HG02763 (cell line): ENCODE data around the gene EFCAB6.
"Not testable (repeated sequence)": the region's sequence is repeated elsewhere in the genome, so short reads cannot be mapped to it uniquely, and the experiment has no call there.

Experiments used
- ATAC-seq: cut with Tn5 transposase; IDR thresholded peaks from one replicate; pipeline ENCODE4 v1.9.1; 2021; ENCODE audit warnings: mild to moderate bottlenecking, moderate library complexity; ENCODE audit not compliant: unreplicated experiment

Gene EFCAB6

DNA sequence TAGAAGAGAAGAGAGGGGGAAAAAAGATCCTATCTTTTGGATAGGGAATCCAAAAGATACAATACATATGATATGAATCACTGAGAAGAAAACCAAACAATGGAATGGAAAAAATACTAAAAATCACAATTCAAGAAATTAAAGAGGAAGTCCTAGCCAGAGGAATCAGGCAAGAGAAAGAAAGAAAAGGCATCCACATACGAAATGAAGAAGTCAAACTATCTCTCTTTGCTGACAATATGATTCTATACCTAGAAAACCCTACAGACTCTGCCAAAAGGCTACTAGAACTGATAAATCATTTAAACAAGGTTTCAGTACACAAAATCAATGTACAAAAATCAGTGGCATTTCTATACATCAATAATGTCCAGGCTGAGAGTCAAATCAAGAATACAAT lies 91.4 kb downstream of the EFCAB6 start:
- no peak for ATAC-seq

DNA sequence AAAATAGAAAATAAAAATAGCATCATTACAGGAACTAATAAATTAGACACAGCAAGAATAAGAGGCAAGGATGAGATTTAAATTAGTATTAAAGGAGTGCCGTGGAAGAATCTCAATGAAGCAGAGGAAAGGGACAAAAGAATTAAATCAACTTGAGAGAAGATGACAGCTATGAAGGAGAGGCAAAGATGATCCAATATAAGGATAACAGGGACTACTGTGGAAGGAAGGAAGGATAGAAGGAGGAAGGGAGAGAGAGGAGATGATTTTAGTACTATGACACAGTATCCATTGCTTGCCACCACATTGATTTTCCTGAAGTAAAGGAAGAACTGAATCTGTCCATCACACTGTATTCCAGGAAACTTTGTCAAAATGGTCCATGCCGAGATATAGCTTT lies 98.0 kb downstream of the EFCAB6 start:
- ATAC-seq, result no peak

DNA sequence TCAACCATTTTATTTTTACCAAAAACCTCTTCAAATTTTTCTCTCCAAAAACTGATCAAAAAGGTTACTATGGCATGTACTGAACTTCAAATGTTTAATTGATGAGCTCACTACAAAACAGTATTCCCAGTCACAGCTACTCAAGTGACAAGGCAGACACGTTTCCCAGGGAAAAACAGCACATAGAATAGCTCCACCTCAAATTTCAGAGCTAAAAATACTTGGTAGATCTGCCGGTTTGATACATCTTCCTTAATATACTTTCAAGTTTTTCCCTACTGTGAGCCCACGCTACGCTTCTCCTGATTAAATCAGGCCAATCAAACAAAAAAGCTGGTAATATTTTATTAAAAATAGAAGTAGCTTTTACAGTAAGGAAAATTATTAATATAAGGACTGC lies 100.4 kb downstream of the EFCAB6 start:
- no peak for ATAC-seq

DNA sequence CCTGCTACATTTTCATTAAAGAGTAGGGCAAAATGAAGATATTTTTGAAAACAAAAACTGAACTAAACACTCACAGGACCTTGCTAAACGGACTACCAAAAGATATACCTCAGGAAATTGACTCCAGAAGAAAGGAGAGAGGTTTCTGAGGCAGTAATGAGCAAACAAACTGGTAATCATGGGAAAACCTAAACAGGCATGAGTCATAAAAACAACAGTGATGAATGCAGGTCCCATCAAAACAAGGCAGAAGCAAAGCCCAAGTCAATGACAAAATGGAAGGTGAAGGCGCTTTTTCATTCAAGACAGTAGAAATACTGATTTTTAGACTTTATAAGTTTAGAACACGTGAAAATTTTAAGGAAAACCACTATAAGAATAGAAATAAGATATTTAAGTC lies 104.5 kb downstream of the EFCAB6 start:
- ATAC-seq, result no peak

DNA sequence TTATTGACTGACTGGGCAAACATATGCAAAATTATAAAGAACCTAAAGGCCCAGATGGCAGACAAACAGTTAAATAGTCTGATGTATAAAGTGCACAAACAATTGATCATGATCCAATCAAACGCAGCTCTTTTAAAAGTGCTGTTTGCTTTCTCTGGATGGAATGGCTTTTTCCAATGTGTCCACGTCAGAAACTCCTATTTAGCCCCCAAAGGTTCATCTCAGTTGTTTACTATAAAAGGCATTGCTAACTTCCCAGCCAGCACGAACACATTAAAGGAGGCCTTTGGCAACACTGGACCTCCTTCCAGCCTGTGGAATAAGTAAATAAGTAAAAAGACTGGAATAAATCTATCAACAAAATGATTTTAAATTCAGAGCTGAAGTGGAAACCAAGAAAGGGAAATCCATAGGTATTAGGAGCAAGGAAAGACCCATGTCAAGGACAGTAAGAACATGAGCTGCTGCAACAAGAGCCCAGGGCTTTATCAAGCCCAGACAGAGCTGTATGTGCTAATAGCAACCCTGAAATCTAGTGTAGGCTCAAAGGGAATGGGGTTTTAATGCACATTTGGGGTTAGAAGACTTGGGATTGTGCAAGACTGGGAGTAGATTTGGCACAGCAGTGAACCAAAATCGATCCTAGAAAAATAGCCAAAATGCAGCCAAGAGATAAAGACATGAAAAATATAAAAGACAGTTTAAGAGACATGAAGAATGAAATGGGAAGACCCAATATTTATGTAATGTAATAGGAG lies 105.4 kb downstream of the EFCAB6 start:
- ATAC-seq, result no peak

DNA sequence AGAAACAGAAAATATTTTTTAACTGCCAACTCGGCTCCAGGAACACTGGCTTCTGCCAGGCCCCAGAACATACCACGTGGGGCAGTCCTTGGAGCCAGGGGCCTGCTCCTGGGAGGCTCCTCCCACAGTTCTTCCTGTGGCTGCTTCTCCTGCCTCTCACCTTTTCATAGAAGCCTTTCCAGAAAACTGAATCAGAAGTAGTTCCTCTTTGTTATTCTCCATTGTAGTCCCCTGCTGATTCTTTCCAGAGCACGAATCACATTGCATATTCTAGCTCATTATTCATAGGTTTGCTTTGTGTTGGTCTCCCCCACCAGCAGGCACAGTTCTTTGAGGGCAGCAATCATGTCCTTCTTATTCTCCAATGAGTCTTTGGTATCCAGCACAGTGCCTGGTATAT lies 106.0 kb downstream of the EFCAB6 start:
- ATAC-seq, result no peak

DNA sequence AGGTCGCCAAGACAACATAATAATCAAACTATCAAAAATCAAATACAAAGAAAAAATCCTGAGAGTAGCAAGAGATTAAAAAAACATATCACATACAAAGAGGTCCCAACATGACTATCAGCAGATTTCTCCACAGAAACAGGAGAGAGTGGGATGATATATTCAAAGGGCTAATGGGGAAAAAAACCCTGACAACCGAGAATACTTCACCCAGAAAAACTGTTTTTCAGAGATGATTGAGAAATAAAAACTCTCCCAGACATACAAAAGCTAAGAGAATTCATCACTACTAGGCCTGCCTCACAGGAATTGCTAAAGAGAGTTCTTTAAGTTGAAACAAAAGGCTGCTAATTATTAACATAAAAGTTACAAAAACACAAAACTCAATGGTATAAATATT lies 108.1 kb downstream of the EFCAB6 start:
- no peak for ATAC-seq

DNA sequence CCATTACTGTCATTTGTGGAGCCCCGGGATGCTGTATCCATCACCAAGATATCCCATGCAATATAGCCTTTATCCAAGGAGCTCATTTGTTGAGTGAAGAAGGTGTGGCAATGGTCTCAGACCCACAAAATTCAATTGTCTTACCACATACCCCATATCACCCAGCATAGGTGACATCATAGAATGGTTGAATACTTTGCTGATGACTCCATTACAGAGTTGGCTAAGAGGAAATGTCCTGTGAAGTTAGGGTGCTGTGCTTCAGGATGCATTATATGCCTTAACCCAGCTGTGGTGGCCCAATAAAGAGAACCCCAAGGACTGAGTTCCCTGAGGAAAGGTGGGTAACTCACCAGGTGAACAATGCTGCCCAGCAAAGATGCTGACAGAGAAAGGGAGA lies 113.7 kb downstream of the EFCAB6 start:
- no peak for ATAC-seq

DNA sequence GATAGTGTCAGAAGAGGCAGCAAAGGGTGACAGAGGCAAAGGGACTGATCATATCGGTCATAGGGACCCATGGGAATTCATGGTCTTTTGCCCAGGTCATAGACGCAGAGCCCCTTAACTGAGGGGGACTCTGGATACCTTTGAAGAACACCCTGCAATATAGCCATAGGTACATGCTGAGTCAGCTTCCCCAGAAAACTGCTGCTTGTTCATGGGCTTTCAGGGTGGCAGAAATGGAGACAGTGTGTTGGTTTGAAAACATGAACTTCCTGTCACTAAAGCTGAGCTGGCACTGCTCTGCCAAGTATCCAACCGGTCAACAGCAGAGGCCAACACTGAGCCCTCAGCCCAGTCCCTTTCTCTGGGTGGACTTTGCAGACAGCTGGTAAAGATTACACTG lies 114.2 kb downstream of the EFCAB6 start:
- ATAC-seq, result no peak

DNA sequence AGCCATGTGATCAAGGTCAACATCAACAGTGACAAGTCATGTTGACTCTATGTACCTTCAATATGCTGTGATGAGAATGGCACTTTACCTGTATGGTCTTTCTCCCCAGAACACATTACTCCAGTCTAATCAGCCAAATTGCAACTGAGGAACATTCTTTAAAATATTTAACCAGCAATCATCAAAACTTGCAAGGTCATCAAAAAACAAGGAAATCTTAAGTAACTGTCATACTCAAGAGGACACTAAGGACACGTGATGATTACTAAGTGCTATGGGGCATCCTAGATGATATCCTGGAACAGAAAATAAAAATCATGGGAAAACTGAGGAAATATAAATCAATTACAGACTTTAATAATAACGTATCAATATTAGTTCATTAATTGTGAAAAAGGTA lies 118.9 kb downstream of the EFCAB6 start:
- ATAC-seq, result no peak

DNA sequence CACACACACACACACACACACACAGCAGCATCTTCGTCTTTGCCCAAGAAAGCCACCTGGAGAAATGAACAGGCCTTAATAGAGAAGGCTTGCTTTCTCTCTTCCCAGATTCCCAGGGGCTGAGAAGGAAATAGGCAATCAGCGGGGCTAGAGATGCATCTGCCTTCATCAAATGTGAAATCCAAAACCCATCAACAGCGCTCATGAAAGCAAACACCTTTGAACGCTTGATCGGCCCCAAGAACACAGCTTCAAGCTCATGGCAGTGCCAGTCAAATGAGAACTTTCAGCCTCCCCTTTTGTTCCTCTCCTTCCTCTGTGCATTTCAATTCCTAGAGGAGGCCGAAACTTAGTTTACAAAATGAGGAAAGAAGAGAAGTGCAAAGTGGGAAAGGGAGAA lies 122.7 kb downstream of the EFCAB6 start:
- no peak for ATAC-seq

DNA sequence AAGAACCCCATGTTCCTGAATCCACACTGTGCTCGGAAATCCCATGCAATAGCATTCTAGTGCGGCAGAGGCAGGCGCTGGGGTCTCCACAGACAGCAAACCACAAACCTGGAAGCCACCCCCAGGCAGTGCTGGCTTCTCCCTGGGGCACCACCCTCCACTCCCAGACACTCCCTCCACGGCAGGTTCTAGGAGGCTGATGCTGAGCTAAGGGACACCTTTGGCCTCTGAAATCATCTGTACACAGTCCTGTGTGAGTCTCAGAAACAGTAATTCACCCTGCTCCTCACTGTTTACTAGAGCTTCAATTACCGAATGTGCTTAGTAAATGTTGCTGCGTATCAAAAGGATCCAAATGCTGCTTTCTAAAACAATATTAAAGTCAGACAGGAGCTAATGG lies 129.3 kb downstream of the EFCAB6 start:
- no peak for ATAC-seq

DNA sequence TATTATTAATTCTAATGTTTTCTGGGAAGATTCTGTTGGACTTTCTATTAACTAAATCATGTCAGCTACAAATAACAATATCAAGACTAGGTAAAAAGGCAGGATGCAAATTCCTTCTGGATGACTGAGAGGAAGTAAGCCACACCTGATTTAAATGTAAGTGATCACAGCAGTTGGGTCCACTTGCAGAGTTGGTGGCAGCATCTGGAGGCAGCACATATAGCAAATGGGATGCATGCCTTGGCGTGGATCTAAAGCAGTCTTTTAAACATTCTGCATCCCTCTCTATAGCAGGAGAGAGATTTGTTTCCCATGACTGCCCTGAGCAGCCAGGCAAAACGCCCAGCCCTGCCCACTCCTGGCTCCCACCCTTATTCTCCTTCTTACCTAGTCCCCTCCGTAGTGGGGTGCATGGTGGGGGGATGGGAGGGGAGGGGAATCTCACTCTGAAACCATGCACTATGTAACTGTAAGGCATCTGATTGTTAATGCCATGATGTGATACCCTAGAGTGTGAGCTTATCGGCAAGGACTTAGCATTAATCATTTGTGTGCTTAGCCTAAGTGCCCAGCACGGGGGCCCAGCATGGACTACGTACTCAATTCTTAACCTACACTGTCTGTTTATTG lies 130.3 kb downstream of the EFCAB6 start:
- no peak for ATAC-seq

DNA sequence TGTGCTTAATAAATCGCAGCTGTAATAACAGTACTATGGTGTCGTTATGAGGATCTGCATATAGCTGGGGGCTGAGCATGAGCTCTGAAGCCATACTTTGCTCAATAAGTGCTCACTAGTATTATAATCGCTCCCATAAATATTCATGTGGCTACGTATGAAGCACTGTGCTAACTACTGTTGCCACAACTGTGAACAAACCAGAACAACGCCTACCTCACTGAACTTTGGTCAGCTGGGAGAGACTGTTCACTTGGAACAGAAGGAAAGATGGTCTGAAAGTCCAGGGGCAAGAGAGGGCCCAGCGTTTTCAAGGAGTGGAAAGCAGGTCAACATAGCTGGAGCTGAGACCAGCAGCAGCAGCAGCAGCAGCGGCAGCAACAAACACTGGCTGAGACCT lies 141.6 kb downstream of the EFCAB6 start:
- no peak for ATAC-seq

DNA sequence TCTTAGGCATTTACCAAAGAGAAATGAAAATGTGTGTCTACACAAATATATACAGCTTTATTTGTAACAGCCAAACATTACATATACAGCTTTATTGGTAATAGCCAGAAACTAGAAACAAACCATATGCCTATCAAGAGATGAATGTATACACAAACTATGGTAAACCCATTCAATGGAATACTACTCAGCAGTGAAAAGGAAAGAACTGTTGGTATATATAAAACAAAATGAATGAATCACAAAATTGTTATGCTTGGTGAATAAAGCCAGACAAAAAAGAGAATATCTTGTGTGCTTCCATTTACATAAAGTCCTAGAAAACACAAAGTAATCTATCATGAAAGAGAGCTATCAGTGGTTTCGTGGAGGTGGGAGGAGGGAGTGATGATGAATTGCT lies 142.9 kb downstream of the EFCAB6 start:
- ATAC-seq, result no peak

DNA sequence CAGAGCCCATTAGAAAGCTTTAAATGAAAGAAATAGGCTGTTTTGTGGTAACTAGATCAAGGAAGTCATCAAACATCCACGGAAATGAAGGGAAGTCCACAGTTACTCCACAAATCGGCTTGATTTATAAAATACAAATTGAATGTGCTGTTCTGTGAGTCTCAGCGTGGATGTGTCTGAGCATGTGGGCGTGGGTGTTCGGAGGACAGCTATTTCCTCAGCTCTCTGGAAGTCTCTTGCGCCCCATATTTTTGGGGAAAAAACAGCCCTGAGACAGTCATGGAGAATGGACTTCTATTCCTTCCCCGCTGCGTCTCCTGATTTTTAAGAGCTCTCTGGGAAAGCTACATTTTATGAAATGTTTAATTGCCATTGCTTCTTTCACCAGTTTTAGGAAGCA lies 144.4 kb downstream of the EFCAB6 start:
- ATAC-seq, result no peak

DNA sequence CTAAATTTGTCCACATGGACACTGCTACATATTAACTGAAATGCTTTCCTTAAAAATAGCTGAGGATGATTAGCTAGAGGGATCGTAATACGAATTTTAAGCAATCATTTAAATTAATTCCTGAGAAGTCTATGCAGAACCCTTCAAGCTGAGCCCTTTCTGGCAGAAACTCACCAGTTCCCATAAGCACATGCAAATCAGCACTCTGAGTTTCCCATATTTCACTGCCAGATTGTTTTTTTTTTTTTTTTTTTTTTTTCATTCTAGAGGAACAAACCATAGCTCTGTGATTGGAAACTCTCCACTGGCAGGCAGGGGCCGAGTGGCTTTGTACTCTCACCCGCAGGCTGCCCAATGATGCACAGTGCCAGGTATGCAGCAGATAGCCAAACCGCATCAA lies 145.6 kb downstream of the EFCAB6 start:
- ATAC-seq, result no peak

DNA sequence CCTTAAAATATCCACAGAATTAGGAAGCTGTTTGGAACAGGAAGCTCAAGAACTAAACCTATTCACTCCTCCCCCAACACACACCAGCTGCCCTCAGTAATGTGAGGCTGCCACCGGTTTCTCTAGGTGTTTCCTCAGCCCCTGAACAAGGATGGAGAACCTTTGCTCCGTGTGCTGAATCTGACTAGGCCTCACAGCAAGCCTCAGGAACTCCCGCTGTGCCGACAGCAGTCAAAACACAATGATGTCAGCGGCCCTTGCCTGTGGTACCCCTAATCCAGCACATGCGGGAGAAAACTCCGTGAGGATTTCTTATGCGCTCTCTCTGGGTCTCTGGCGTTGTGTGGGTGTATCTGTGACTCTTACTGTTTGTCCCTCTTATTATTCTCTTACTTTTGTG lies 153.3 kb downstream of the EFCAB6 start:
- ATAC-seq, result no peak

DNA sequence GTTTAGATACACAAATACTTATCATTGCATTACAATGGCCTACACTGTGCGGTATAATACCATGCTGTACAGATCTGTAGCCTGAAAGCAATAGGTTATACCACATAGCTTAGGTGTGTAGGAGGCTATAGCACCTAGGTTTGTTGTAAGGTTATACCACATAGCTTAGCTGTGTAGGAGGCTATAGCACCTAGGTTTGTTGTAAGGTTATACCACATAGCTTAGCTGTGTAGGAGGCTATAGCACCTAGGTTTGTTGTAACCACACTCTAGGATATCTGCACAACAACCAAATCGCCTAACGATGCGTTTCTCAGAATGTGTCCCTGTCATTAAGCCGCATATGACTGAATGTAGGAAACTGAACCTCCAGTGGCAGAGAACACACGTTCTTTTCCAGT lies 155.5 kb downstream of the EFCAB6 start:
- not testable (repeated sequence) for ATAC-seq

DNA sequence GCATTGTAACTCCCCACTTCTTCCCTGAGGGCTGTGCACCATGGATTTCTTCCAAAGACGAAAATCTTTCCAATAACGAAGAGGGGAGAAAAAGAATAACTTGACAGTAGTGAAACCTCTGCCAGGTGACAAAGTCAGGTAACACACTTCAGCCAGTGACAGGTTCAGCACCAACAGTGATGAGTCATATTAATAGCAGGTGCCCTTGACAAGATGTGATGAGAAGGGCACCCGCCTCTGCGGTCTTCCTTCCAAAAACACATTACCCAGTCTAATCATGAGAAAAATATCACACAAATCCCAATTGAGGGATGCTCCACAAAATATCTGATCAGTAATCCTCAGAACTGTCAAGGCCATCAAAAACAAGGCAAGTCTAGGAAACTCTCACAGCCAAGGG lies 157.8 kb downstream of the EFCAB6 start:
- no peak for ATAC-seq

DNA sequence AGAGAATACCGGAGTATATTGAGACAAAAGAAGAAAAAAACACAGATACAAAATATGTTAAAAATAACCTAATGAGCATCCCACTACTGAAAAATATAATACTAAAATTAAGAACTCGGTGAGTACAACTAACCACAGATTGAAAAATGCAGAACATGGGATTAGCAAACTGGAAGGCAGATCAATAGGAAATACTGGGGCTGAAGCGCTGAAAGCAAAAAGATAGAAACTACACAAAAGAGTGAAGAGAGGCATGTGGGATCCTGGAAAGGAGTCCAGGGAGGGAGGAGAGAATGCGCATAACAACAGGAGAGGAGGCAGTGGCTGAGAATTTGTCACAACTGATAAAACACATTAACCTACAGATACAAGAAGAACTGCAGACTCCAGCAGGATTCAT lies 159.3 kb downstream of the EFCAB6 start:
- ATAC-seq, result no peak

DNA sequence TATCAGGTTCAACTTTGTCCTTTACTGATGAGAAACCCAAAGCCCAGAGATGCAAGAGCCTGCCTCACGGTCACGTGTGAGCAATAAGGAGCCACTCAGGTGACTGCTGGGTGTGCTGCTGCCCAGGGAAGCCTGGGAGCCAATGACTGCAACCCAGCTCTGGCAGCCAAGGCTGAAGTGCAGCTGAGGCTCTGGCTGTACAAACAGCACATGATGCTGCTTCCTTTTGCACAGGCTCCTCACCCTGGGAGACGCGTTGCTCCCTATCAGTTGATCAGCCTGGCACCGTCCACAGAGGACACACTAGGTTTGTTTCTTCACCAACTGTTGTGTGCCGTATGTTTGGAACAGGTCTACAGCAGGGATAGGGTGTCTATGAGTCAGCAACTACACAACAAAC lies 168.7 kb downstream of the EFCAB6 start:
- ATAC-seq, result no peak
